T follicular helper cell (primary cell): ENCODE data around the gene RGS10.
"Not testable (repeated sequence)": the region's sequence is repeated elsewhere in the genome, so short reads cannot be mapped to it uniquely, and the experiment has no call there.

Source experiments
- DNase-seq: peaks from one replicate; pipeline ENCODE4 v3.0.0-alpha.2; 2020; ENCODE audit warnings: low read depth

Gene RGS10

DNA sequence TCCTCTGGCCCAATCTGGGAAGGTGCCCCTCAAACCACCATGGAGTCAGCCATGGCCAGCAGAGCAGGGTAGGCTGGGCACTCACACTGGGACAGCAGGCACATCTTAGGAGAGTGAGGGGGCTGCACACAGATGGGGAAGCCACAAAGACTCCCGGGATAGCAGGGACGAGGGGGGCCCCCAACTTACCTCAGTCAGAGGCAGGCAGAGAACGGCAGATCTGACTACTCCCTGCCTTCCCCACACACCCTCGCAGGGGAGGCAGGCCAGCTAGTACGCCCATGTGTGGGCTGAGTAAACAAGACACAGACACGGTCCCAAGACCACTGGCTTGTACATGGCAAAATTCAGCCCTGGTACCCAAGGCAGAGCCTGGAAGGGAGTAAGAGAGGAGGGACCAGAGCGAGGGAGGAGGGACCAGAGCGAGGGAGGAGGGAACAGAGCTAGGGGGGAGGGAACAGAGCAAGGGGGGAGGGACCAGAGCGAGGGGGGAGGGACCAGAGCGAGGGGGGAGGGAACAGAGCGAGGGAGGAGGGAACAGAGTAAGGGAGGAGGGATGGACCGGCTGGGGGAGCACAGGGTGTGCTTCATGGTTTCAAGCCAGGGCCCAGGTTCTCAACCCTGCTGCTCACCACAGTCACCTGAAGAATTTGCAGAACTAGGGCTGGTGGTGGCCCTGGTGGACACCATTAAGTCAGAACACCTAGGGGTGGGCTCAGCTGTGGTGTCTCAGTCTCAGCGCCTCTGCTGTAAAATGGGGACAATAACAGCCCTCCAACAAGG lies 73.8 kb downstream of the RGS10 start:
- DNase-seq = no peak

GRCh38 chr10:119466655-119467054 lies 75.9 kb downstream of the RGS10 start:
- DNase-seq = no peak

DNA sequence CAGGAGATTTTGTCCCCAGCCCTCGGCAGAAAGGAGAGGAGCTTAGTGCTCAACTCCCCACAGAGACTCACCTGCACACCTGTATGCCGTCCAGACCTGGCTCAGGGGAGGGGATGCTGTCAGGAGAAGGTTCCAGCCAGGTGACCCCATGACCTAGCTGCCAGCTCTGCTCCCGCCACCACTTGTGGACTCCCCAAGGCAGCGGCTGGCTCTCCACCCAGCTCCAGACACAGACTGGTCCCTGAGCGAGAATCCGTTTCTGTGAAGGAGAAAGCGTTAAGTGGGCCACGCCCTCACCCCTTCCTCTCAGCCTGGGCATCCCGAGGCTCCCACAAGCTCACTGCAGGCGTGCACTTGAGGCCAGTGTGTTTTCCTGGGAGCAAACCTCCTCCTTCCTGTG lies 76.4 kb downstream of the RGS10 start:
- no peak for DNase-seq

DNA sequence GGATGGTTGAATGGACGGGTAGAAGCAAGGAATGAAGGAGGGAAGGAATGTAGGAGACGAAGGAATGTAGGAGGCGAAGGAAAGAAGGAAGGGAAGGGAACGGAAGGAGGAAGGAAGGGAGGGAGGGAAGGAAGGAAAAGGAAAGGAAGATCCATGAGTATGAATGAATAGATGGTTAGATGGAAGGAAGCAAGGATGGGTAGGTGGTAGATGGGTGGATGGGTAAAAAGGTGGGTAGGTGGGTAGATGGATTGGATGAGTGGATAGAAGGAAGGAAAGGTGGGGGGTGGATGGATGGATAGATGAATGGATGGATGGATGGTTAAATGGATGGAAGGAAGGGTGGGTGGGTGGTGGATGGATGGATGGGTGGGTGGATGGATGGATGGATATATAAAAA lies 77.4 kb downstream of the RGS10 start:
- DNase-seq = no peak

DNA sequence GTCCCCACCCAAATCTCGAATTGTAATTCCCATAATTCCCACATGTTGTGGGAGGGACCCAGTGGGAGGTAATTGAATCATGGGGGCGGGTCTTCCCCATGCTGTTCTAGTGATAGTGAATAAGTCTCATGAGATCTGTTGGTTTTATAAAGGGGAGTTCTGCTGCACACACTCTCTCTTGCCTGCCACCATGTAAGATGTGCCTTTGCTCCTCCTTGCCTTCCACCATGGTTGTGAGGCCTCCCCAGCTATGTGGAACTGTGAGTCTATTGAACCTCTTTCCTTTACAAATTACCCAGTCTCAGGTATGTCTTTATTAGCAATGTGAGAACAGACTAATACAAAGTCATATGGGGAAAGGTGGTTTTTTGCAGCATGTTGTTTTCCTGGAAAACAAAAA lies 79.3 kb downstream of the RGS10 start:
- DNase-seq = not testable (repeated sequence)

GRCh38 chr10:119462773-119463172 lies 79.7 kb downstream of the RGS10 start:
- DNase-seq = no peak

DNA sequence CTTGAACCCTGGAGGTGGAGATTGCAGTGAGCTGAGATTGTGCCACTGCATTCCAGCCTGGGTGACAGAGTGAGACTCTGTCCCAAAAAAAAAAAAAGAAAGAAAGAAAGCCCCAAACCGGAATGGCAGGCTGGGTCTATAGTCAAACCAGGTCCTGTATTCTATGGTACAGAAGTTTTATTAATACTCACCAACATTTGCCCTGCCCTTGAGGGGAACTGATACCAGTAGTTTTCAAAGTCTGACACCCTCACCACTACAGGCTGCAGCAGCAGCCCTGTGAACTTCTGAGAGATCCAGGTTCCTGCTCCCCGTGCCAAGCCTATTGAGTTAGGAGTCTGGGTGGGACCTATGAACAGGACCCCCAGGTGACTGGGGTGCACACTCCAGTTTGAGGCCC lies 80.6 kb downstream of the RGS10 start:
- DNase-seq = no peak

DNA sequence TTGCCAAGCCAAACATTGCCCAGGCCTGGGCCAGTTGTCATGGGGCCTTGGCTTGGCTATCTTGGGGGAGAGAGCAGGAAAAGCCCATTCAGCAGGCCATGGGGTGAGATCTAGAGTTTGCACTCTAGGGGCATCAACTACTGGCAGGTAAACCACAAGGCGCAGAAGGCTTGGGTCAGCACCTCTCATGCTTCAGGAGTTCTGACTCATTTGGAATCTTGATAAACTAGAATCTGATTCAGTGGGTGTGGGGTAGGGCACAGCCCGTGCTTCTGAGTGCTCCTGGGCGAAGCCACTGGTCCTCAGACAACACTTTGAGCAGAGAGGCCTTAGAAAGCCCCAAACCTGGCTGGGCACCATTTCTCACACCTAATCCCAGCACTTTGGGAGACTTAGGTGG lies 81.1 kb downstream of the RGS10 start:
- DNase-seq = no peak

DNA sequence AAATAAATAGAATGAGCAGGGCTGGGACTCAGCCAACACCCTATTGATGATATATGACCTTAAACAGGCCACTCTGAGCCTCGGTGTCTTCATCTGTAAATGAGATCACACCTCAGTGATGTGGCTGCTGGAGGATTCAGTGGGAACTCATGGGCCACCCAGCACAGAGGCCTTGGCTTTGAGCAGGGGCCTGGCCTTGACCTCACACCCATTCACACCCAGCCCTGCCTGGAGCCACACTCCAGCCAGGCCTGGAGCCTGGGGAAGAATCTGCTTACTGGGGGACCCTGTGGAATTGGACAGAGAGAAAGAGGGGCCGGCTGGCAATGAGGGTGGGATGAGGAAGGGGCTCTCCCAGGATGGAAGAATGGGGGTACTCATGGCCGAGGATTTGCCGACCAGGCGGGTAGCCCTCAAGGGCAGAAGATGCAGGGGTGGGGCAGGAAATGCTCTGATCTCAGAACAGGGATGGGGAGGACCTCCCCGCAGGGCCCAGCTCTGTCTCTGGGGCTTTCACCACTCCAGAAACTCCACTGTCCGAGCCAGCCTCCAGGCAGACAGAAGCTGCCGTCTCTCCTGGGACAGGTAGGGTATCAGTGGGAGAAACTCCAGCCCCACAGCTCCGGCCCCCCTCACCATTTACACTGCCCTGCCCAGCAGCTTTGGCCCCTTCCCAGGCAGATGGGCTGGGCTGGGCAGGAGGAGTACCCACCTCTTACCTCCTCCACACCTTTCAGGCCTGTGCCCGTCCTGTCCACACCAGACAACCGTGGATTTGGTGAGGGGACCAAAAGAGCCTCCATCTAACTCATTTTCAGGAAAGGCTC lies 81.9 kb downstream of the RGS10 start:
- no peak for DNase-seq

DNA sequence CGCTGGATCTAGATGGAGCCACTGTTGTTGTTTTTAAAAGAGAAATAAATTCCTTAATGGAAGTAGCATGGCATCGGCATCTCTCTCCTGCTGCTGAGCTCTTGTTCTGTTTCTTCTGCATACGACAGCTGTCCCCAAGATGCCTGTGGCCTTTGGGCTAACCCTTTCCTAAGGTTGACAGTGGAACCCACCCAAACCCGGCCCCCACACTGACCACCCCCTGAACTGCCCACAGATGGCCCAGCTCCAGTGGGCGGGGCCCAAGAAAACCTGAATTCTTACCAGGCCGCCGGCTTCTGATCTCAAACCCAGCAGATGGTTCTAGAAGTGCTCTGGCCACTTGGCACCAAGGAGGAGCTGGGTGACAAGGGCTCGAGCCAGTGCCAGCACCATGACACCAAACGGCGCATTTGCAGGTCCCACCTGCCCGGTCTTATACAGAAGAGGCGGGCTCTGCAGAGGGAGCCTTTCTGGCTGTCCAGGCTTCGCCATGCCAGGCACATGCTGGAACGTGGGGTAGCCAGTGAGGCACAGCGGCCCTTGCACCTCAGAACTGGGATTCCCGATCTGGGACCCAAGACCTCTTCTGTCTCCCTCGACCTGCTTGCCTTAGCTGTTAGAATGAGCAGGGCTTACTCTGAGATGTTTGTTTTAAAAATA lies 82.7 kb downstream of the RGS10 start:
- no peak for DNase-seq

- no peak for DNase-seq
Observed at GRCh38 chr10:119457966-119458766, 84.4 kb downstream of the RGS10 start.

DNA sequence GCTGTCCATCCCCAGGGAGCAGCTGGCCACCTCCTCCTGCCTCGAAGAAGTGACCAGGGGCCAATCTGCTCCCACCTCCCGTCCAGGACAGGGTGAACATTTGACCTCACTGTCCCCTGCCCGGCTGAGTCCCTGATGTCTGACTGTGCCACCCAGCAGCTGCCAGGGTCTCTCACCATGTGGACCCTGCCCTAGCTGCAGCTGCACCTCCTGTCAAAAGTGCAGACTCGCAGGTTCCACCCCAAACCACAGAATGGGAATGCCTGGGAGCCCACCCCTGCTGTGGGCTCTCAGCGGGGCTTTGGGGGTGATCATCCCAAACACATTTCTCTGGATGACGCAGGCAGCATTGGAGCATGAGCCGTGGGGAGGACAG lies 86.1 kb downstream of the RGS10 start:
- DNase-seq = no peak

DNA sequence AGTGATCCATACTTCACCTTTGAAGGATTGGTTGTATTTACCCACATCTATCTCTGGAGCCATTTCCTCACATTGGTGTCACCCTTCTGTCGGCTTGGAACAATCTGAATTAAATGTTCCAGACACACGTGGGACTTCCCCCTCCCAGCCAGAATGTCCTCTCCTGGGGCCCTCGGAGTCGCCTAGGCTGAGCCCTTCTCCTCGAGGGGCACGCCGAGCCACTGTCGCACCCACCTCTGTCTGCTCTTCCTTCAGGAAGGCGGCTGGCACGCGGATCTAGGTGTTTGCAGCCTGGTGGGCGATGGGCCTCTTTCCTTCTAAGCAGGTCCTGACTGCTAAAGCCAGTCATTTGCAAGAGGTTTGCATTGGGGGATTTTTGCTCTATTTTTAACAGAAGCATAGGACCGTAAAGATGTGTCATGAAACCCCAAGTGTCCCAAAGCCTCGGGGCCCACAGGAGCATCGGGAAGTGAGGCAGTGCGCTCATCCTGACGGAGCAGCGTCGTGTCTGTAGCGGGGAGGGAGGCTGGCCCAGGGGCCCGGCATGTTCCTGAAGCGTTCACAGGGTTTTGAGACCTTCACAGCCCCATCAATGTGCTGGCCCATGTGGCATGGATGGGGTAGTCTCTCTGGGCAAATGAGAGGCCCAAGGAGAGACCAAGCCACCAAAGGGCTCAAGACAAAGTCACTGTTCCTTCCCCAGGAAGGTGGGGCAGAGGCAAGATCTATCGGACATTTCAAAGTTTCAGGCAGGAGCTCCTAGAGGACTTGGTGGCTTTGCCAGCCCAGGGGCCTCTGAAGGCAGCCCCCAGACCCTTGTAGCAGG lies 86.7 kb downstream of the RGS10 start:
- no peak for DNase-seq

- no peak for DNase-seq
Observed at GRCh38 chr10:119454990-119455389, 87.5 kb downstream of the RGS10 start.

DNA sequence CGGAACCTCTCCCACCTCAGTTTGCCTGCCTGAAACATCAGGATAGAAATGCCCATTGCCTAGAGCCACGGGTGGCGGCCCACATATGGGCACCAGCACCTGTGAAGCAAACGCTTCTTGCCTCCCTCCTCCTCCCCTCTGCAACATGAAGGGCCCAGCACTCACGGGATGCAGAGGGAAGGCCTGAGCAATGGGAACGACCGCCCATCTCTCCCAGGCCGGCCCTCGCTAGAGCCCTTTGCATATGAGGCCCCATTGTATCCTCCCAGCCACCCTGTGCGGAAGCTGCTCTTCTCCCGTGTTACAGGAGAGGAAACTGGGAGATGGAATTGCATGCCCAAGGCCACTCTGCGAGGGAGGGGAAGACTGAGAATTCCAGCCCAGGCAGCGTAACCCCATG lies 88.2 kb downstream of the RGS10 start:
- no peak for DNase-seq

GRCh38 chr10:119453313-119453712 lies 89.2 kb downstream of the RGS10 start:
- no peak for DNase-seq

- no peak for DNase-seq
Observed at GRCh38 chr10:119452396-119452795, 90.1 kb downstream of the RGS10 start.

DNA sequence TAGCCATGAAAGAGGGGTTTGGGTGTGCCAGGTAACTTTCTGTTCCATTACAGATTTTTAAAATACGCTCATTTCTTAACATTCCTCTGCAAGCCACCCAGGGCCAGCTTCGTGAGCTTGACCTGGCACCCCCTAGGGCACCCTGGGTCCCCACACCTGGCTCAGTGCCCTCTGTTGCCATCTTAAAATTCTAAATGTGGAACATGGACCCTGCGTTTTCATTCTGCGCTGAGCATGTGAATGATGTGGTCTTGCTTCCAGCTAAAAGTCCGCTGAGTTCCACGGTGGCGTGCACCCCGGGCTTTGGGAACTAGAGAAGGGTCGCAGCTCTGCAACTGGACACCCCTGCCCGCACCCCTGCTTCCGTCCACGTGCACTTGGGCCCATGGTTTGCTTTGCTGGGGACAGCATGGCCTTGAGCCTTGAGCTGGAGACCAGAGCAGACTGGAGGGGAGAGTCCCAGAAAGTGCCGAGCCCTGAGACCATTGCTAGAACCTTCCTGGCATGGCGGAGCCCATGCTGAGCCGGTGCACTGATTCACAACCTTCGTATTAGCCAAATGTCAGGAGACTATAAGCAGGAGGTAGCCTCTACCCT lies 91.1 kb downstream of the RGS10 start:
- DNase-seq = no peak

DNA sequence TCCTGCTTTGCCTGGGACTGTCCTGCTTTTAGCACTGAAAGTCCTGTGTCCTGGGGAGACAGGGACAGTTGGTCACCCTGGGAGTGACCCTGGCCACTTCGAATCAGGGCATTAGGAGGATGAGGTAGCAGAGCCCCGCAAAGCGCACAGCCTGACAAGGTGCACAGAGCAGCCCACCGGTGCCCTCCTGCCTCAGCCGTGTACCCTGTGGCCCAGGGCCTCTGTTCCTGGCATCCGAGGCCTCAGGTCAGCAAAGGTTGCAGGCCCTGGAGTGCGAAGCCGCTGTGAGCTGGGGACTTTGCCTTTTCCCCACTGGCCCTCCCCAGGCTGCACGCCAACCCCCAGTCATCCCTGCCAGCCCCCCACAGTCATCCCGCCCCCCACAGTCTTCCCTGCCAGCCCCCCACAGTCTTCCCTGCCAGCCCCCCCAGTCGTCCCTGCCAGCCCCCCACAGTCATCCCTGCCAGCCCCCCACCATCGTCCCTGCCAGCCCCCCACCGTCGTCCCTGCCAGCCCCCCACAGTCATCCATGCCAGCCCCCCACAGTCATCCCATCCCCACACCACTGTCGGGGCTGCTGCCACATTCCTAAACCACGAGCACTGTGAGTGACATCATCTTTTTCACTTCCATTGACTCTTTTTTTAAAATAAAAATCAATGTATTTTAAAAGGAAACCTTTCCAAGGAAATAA lies 91.8 kb downstream of the RGS10 start:
- no peak for DNase-seq
